ENCODE data around the gene SLC25A13.

The SLC25A13 gene

DNA sequence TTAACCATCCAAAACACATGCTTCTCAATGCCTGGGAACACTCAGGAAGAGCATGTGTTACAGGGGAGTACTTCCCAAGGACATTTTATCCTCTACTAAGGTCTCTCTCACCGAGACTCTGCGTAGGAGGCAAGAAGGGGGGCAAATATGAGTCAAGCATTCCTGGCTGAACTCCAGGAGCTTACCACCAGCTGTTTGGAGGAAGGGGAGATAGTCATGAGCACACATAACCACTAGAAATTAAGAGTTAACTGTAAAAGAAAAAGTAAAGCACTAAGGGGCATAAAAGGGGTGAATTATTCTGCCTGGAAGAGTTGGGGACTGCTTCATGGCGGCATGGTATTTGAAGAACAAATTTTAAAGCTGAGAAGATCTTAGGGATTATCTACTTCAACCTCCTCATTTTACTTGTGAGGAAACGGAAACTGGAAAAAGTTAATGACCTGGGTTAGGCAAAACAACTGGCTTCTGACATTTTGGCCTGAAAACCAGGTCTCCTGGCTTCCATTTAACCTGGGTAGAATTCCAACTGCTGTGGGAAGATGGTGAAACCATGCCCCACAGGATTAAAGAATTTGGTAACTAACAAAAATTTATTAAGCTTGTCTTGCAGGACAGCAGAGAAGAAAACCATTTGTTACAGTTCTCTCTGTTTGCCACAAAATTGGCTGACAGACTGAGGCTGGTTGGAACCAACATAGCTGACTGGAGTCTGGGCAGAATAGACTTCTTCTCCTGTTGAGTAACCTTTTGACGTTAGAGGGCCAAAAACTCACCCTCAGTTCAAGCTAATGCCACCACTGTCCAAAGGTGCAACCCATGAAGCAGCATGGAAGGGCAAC is 85.5 kb downstream of the SLC25A13 start:
- peak; percentile 80 for DNase-seq

- DNase-seq = no peak
Observed at GRCh38 chr7:96235281-96235680, 86.6 kb downstream of the SLC25A13 start.

DNA sequence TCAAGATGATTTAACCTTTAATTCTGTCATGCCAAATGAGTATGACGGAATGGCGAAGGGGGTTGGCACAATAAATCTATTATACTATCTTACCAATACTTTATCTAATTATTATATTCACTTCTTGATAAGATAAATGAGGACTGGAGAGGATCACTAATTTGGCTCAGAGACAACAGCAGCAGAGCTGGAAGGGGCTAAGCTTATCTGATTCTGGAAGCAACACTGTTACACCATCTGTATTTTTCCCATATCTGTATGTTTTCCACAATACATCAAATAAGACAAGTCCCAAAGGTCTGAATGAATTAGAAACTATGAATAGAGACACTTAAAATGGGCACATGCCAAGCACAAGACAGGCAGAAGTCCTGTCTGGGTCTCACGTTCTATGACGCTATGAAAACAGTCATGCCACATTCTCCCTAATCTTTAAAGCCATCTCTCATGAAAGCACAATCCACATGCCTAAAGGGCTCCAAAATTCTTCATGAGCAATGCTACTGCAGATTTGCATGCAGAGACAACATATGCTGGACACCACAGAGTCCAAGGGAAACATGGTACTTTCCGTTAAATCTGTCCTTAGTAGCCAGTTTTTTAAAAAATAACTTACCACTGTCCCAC is 88.3 kb downstream of the SLC25A13 start:
- no peak for DNase-seq

DNA sequence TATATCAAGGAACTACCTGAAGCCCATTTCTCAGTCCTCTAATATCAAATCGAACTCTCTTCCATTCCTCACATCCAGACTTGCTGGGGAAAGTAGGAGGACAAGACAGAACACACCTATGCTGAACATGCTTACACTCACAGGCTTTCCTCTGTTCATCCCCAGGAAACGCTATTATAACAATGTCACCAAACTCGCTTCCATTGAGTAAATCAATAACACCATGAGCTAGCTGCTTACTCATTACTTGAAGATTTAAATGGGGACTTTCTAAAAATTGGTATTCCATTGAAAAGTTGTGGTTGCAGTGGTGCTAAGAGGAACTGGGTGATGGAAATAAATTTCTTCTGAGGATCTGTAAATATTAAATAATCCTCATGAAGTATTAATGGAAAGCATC is 88.8 kb downstream of the SLC25A13 start:
- no peak for DNase-seq

DNA sequence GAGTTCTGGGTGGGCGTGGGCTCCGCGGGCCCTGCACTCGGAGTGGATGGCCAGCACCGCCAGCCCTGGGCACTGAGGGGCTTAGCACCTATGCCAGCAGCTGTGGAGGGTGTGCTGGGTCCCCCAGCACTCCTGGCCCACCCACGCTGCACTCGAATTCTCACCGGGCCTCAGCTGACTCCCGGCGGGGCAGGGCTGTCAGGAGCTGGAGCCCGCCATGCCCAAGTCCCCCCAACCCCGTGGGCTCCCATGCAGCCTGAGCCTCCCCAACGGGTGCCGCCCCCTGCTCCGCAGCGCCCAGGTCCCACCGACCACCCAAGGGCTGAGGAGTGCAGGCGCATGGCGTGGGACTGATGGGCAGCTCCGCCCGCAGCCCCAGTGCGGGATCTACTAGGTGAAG is 93.1 kb downstream of the SLC25A13 start:
- no peak for DNase-seq

DNA sequence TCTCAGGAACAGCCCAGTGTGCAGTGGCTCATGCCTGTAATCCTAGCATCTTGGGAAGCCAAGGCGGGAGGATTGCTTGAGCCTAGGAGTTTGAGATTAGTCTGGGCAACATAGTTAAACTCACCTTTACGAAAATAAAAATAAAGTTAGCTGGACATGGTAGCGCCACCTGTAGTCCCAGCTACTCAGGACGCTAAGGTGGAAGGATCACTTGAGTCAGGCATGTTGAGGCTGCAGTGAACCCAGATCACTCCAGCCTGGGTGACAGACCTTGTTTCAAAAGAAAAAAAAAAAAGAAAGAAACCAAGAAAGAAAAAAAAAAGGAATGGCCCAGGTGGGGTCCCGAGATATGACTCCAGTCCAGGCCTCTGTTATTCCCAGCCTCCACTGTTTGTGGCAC is 96.6 kb downstream of the SLC25A13 start:
- no peak for DNase-seq

GRCh38 chr7:96224685-96225084 is 97.2 kb downstream of the SLC25A13 start:
- DNase-seq = no peak

- no peak for DNase-seq
Observed at GRCh38 chr7:96224073-96224472, 97.8 kb downstream of the SLC25A13 start.

- DNase-seq = no peak
Observed at GRCh38 chr7:96221888-96222287, 100.0 kb downstream of the SLC25A13 start.

GRCh38 chr7:96219378-96220130 is 102.3 kb downstream of the SLC25A13 start:
- peak; percentile 68 for DNase-seq

GRCh38 chr7:96218664-96219243 is 103.1 kb downstream of the SLC25A13 start:
- no peak for DNase-seq

DNA sequence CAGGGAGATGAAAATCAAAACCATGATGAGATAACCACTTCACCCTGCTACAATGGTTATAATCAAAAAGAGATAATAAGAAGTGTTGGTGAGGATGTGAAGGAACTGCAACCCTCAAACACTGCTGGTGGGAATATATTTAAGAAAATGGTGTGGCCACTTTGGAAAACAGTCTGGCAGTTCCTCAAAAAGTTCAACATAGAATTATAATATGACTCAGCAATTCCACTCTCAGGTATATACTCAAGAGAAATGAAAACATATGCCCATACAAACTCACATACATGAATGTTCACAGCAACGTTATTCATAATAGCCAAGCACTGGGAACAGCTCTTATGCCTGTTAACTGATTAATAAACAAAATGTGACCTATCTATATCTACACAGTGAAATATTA is 104.8 kb downstream of the SLC25A13 start:
- no peak for DNase-seq

- no peak for DNase-seq
Observed at GRCh38 chr7:96216373-96216772, 105.5 kb downstream of the SLC25A13 start.

- no peak for DNase-seq
Observed at GRCh38 chr7:96212474-96212873, 109.4 kb downstream of the SLC25A13 start.

DNA sequence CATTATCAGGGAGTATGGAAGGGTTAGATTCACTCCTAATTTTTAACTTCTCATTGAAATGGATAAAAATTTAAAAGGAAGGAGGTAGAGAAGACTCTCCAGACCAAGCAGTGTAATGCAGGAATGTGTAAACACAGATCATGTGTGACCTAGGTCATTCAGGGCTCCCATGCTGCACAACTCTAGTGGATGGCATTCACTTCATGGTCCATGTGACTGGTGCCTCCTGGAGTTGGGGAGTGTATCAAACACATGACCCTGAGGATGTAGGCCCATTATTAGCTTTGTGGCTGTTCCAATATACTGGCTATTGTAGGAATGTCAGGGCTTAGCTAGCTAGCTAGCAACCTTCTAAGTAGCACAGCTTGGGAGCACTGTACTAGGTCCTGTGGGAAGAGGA is 109.9 kb downstream of the SLC25A13 start:
- DNase-seq = no peak

GRCh38 chr7:96205665-96206064 is 116.2 kb downstream of the SLC25A13 start:
- DNase-seq = no peak

- no peak for DNase-seq
Observed at GRCh38 chr7:96204601-96205000, 117.3 kb downstream of the SLC25A13 start.

DNA sequence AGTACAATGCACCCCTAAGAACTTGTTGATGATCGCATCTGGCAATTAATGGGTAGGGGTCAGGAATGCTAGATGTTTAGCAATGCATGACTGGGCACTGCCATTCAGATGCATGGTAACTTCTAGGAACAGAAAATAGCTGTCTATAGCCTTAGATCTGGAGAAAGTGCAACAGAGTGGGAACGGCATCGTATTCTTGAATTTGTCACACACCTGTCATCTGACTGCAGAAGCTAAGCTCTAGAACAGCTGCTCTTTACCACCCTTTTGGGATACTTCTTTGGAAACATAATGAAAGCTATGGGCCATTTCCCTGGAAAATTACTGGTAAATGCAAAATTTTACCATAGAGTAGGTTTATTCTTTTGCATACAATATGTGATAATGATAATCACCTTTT is 118.1 kb downstream of the SLC25A13 start:
- no peak for DNase-seq

GRCh38 chr7:96202102-96202501 is 119.8 kb downstream of the SLC25A13 start:
- DNase-seq = no peak

- no peak for DNase-seq
Observed at GRCh38 chr7:96200740-96201139, 121.2 kb downstream of the SLC25A13 start.

- DNase-seq = peak; percentile 11
Observed at GRCh38 chr7:96199421-96199820, 122.5 kb downstream of the SLC25A13 start.

- no peak for DNase-seq
Observed at GRCh38 chr7:96198047-96198636, 123.8 kb downstream of the SLC25A13 start.

GRCh38 chr7:96196676-96197075 is 125.2 kb downstream of the SLC25A13 start:
- DNase-seq = no peak
